NB4 (cell line): ENCODE data around the gene FANCC.

Experiments
- TF ChIP-seq, protein P1 (sequence below): IDR thresholded peaks from one replicate; pipeline ENCODE4 v1.5.1; 2012; ENCODE audit warnings: low read depth, low read length
- TF ChIP-seq, protein P2 (sequence below): IDR thresholded peaks from 2 replicates; pipeline ENCODE4 v1.6.1; 2011; ENCODE audit warnings: low read depth, low read length

DNA sequence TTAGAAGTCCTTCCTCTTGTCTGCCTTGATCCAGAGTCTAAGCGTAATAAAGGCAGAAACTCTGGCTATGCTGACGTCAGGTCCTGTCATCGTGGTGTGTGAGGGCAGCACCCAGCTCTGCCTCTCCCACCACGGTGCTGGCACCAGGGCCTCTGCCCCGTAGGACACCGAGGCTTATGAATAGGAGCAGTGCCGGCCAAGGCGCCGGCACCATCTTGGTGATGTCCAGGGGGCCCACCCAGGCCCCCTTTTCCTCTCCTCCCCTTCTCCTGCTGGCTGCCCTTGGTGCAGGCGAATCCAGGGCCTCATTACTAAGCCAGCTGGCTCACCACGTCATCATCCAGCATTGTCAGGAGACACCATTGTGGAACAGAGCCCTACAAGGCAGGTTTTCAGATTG lies 252.3 kb downstream of the FANCC start:
- TF ChIP-seq, protein P1, sequence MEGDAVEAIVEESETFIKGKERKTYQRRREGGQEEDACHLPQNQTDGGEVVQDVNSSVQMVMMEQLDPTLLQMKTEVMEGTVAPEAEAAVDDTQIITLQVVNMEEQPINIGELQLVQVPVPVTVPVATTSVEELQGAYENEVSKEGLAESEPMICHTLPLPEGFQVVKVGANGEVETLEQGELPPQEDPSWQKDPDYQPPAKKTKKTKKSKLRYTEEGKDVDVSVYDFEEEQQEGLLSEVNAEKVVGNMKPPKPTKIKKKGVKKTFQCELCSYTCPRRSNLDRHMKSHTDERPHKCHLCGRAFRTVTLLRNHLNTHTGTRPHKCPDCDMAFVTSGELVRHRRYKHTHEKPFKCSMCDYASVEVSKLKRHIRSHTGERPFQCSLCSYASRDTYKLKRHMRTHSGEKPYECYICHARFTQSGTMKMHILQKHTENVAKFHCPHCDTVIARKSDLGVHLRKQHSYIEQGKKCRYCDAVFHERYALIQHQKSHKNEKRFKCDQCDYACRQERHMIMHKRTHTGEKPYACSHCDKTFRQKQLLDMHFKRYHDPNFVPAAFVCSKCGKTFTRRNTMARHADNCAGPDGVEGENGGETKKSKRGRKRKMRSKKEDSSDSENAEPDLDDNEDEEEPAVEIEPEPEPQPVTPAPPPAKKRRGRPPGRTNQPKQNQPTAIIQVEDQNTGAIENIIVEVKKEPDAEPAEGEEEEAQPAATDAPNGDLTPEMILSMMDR: no peak
- TF ChIP-seq, protein P2, sequence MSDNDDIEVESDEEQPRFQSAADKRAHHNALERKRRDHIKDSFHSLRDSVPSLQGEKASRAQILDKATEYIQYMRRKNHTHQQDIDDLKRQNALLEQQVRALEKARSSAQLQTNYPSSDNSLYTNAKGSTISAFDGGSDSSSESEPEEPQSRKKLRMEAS: no peak
